ENCODE data around the gene SAA1. TPM values are rescaled to one million over a fixed set of nuclear protein-coding genes. Genes with fewer than 3 reads are reported as not detected.

SAA1 gene
- total RNA-seq, 5 donors from 2014 or later (not counting 1 experiment from before 2014, with no cell fraction given) = 7.6 to 12.9 (median 9.4) TPM; not detected in 2

- H3K9me3 Mint-ChIP-seq = no peaks in the 10 kb centered on the region
- peaks cover 37% of the 10 kb centered on the region for H3K36me3 Mint-ChIP-seq
- Histone ChIP-seq H3K4me1 (ENCODE audit: control insufficient read depth in 1 of 2, extremely low read depth in 1 of 2, insufficient read depth in 2 of 2, low read length in 2 of 2) (no peaks in the 10 kb centered on the region), H3K27me3 (replicated peaks in 1 of 2; ENCODE audit: control insufficient read depth in 2 of 2, extremely low read depth in 1 of 2, insufficient read depth in 2 of 2, low read length in 1 of 2) (no peaks in the 10 kb centered on the region), H3K9me3 (no peaks in the 10 kb centered on the region), H3K4me3 (ENCODE audit: control insufficient read depth in 1 of 2, extremely low read depth in 1 of 2, low read length in 1 of 2) (no peak overlapping the region), H3K27ac (ENCODE audit: low read length) (no peak overlapping the region), H3K36me3 (ENCODE audit: control insufficient read depth in 2 of 2, extremely low read depth in 1 of 2, insufficient read depth in 1 of 2, low read length in 1 of 2) (peaks cover 11 to 29% of the 10 kb centered on the region in 2 donors)
- ChIA-PET CTCF (interaction anchor here in 1 of 2 donors (0.6 kb wide), 1 partner anchor 21 kb away, joined by 3 read pairs; no protein-coding TSS in a partner anchor), POLR2A (no interaction called here)
- H3K27me3 Mint-ChIP-seq = no peaks in the 10 kb centered on the region
- ATAC-seq (replicated peaks in 1 of 4) (no peak), DNase-seq (no peak)
- 98% methylated on average over 7 of the region's 10 CpGs for WGBS (ENCODE audit: insufficient coverage)
- H3K4me3 Mint-ChIP-seq = no peak overlapping the region
- H3K27ac Mint-ChIP-seq = no peak overlapping the region
- H3K4me1 Mint-ChIP-seq = peaks cover 12 to 20% (median 14%) of the 10 kb centered on the region in 3 donors
Observed at GRCh38 chr11:18313965-18314763, 48.1 kb downstream of the SAA1 start.

- Mint-ChIP-seq H3K4me1 (peaks cover 20 to 28% (median 22%) of the 10 kb centered on the region in 3 donors), H3K27me3 (no peaks in the 10 kb centered on the region), H3K36me3 (peaks cover 38% of the 10 kb centered on the region), H3K4me3 (no peak overlapping the region), H3K27ac (no peak overlapping the region), H3K9me3 (no peaks in the 10 kb centered on the region)
- ChIA-PET POLR2A (interaction anchor here (0.5 to 0.8 kb wide), 3 partner anchors 20 to 389 kb away, joined by 3 to 7 read pairs (median 4); no protein-coding TSS in a partner anchor), CTCF (interaction anchor here (0.5 to 0.6 kb wide), 2 partner anchors 22 to 317 kb away, joined by 3 read pairs; no protein-coding TSS in a partner anchor)
- no peak for DNase-seq
- WGBS (ENCODE audit: insufficient coverage) = 91% methylated on average over 6 of the region's 9 CpGs
- Histone ChIP-seq H3K4me3 (ENCODE audit: control insufficient read depth in 1 of 2, extremely low read depth in 1 of 2, low read length in 1 of 2) (no peak overlapping the region), H3K36me3 (ENCODE audit: control insufficient read depth in 2 of 2, extremely low read depth in 1 of 2, insufficient read depth in 1 of 2, low read length in 1 of 2) (peaks cover 3 to 24% of the 10 kb centered on the region in 2 donors), H3K27ac (ENCODE audit: low read length) (no peak overlapping the region), H3K4me1 (ENCODE audit: control insufficient read depth in 1 of 2, extremely low read depth in 1 of 2, insufficient read depth in 2 of 2, low read length in 2 of 2) (peaks cover 0 to 2% of the 10 kb centered on the region in 2 experiments), H3K9me3 (no peaks in the 10 kb centered on the region), H3K27me3 (replicated peaks in 1 of 2; ENCODE audit: control insufficient read depth in 2 of 2, extremely low read depth in 1 of 2, insufficient read depth in 2 of 2, low read length in 1 of 2) (no peaks in the 10 kb centered on the region)
- ATAC-seq (replicated peaks in 1 of 4) = no peak
Observed at GRCh38 chr11:18314784-18315523, 48.9 kb downstream of the SAA1 start.

GRCh38 chr11:18315893-18316292 is 49.8 kb downstream of the SAA1 start:
- CTCF ChIA-PET = no interaction called here
- POLR2A ChIA-PET = interaction anchor here (0.5 to 1.2 kb wide), 7 partner anchors 30 to 1473 kb away, joined by 3 to 6 read pairs (median 3); partner anchors contain the start of gene LDHA (in 1 of the 2)
- H3K27me3 Mint-ChIP-seq = no peaks in the 10 kb centered on the region

GRCh38 chr11:18317551-18317950 is 51.5 kb downstream of the SAA1 start:
- Histone ChIP-seq H3K4me1 (ENCODE audit: control insufficient read depth in 1 of 2, extremely low read depth in 1 of 2, insufficient read depth in 2 of 2, low read length in 2 of 2) (peaks cover 0 to 17% of the 10 kb centered on the region in 2 experiments), H3K27me3 (replicated peaks in 1 of 2; ENCODE audit: control insufficient read depth in 2 of 2, extremely low read depth in 1 of 2, insufficient read depth in 2 of 2, low read length in 1 of 2) (no peaks in the 10 kb centered on the region), H3K36me3 (ENCODE audit: control insufficient read depth in 2 of 2, extremely low read depth in 1 of 2, insufficient read depth in 1 of 2, low read length in 1 of 2) (peaks cover 2 to 7% of the 10 kb centered on the region in 2 donors), H3K9me3 (no peaks in the 10 kb centered on the region), H3K4me3 (ENCODE audit: control insufficient read depth in 1 of 2, extremely low read depth in 1 of 2, low read length in 1 of 2) (no peak overlapping the region), H3K27ac (ENCODE audit: low read length) (no peak overlapping the region)
- WGBS (ENCODE audit: insufficient coverage) = no CpG with 5 or more reads among the region's 4 CpGs
- no peaks in the 10 kb centered on the region for H3K27me3 Mint-ChIP-seq
- ChIA-PET CTCF (no interaction called here), POLR2A (no interaction called here)
- no peaks in the 10 kb centered on the region for H3K9me3 Mint-ChIP-seq
- H3K4me3 Mint-ChIP-seq = no peak overlapping the region
- no peak for ATAC-seq (replicated peaks in 1 of 4)
- H3K27ac Mint-ChIP-seq = no peak overlapping the region
- peaks cover 43 to 46% (median 44%) of the 10 kb centered on the region in 3 donors for H3K4me1 Mint-ChIP-seq
- H3K36me3 Mint-ChIP-seq = peaks cover 25% of the 10 kb centered on the region
- DNase-seq = no peak

More at GRCh38 chr11:18315893-18316292, 49.8 kb downstream of the SAA1 start:
- no peak for ATAC-seq (replicated peaks in 1 of 4)
- Histone ChIP-seq H3K36me3 (ENCODE audit: control insufficient read depth in 2 of 2, extremely low read depth in 1 of 2, insufficient read depth in 1 of 2, low read length in 1 of 2) (peaks cover 2 to 14% of the 10 kb centered on the region in 2 donors), H3K4me1 (ENCODE audit: control insufficient read depth in 1 of 2, extremely low read depth in 1 of 2, insufficient read depth in 2 of 2, low read length in 2 of 2) (peaks cover 0 to 9% of the 10 kb centered on the region in 2 experiments), H3K9me3 (no peaks in the 10 kb centered on the region), H3K4me3 (ENCODE audit: control insufficient read depth in 1 of 2, extremely low read depth in 1 of 2, low read length in 1 of 2) (no peak overlapping the region), H3K27ac (ENCODE audit: low read length) (no peak overlapping the region), H3K27me3 (replicated peaks in 1 of 2; ENCODE audit: control insufficient read depth in 2 of 2, extremely low read depth in 1 of 2, insufficient read depth in 2 of 2, low read length in 1 of 2) (no peaks in the 10 kb centered on the region)
- DNase-seq = no peak
- Mint-ChIP-seq H3K27ac (no peak overlapping the region), H3K9me3 (no peaks in the 10 kb centered on the region), H3K4me1 (peaks cover 29 to 33% (median 31%) of the 10 kb centered on the region in 3 donors), H3K36me3 (peaks cover 33% of the 10 kb centered on the region), H3K4me3 (no peak overlapping the region)
- no CpG with 5 or more reads among the region's 2 CpGs for WGBS (ENCODE audit: insufficient coverage)

Other genes with a start within 250 kb of the SAA1 start
- 1 to 10 TPM in 3 of 5 donors, under 1 TPM in 2; 0.38 to 1.3 (median 1.1) TPM for gene TPH1, start 220.0 kb upstream of the SAA1 start, total RNA-seq
- 10 to 100 TPM; 17.2 to 22.5 (median 18.8) TPM for gene SAAL1, start 160.2 kb upstream of the SAA1 start, total RNA-seq
- not detected for gene MRGPRX3, start 133.7 kb upstream of the SAA1 start, total RNA-seq
- not detected for gene MRGPRX4, start 93.4 kb upstream of the SAA1 start, total RNA-seq
- under 1 TPM in 3 of 5 donors, not detected in 2; 0.54 to 0.93 (median 0.63) TPM for gene SAA4, start 29.5 kb upstream of the SAA1 start, total RNA-seq
- 10 to 100 TPM in 1 of 5 donors, 1 to 10 TPM in 2, not detected in 2; 7.4 to 10.2 (median 8.3) TPM for gene SAA2, start 17.6 kb upstream of the SAA1 start, total RNA-seq
- gene HPS5, start 55.9 kb downstream of the SAA1 start, total RNA-seq = 10 to 100 TPM; 12.9 to 17.9 (median 14.3) TPM
- gene GTF2H1, start 56.3 kb downstream of the SAA1 start, total RNA-seq = 10 to 100 TPM; 25.9 to 44.8 (median 37.5) TPM
- gene LDHA, start 128.3 kb downstream of the SAA1 start, total RNA-seq = 100 to 1,000 TPM; 130 to 323 (median 161) TPM
- gene LDHC, start 146.1 kb downstream of the SAA1 start, total RNA-seq = under 1 TPM in 1 of 5 donors, not detected in 4; 0.82 TPM
- gene LDHAL6A, start 189.6 kb downstream of the SAA1 start, total RNA-seq = under 1 TPM in 1 of 5 donors, not detected in 4; 0.46 TPM